ENCODE data around the gene SCN10A.

The SCN10A gene

DNA sequence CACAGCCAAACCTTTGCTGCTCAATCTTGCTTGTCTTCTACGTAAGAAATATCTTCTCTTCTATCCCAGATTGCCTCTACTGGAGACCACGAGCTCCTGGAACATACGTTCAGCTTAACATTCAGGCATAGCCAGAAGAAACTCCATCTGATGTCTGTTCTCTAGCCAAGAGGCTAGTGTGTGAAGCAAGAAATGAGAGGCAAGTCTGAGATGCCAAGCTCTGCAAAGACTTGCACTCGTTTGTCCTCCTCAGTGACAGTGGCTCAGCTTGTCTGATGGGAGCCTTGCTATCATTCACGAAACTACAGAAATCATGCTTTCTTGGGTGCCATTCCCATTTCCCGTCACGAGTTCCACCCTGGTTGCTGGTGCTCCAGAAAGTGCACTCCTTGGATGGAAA is at the start of gene SCN10A:
SCN10A (minus strand) TSS at position 192 of the 400 bp plus-strand sequence. CDS start 22,207 bp downstream, outside the sequence.
- DNase-seq = no peak

DNA sequence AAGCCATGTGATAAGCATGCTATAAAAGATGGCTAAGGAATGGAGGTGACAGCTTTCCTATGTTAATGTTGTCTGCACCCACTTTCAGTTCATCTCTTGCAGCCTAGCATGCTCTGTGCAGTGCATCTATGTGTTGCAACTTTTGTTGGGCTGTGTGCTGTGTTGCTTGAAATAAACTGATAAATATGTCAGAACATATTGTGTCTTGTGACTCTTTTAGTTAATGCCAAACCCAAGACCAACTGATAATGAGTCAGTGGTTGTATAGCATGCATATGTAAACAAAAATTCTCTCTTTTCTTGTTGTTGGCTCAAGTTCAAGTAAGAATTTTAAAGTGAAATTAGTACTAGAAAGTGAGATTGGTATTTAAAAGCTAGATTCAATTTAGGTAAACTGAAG is 37.0 kb upstream of the SCN10A start:
- DNase-seq = no peak

DNA sequence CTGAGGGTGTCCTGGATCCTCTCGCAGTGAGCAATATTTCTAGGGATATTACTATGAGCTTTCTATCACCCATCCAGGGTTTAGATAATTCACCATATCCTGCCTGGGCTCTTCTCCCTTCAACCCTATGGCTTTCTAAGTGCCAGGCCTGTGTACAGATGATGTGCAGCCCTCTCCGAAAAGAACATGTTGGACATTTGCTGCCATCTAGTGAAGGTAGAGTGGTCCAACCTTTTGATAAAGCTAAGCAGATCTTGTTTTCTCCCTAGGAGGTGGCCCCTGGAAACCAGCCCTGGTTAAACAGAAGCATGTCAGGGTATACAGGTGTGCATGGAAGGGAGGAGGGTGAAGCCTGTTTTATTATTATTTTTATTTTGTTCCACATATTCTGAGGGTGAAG is 27.9 kb upstream of the SCN10A start:
- peak; percentile 1 for DNase-seq

DNA sequence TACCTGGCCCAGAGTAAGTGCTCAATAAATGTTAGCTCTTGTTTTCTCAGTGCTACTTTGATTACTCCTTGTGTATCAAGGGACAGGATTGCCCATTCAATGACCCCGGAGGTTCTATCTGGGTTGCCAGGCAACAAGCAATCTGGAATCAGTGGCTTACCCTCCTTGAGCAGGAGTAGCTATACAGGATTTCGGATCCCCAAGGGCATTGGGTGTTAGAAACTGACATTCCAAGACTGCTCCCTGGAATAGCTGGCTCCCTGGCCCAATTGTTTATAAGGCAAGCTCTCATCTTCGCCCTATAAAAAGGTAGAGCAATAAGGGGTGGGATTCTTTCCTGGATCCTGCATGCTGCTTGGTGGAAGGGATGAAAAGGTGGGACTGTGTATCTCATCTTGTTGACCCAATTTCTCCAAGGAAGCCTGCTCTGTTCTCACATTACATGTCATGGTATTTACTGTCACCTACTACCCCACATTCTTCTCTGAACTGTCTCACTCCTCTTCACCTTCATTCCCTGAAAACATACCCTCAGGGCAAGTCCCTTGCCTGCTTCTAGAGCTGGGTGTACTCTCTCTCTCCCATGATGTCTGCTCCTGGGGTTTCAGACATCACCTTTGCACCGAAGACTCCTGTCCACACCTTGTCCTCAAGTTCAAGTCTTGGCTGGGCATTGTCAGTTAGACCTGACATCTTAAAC is 26.4 kb upstream of the SCN10A start:
- DNase-seq = no peak

DNA sequence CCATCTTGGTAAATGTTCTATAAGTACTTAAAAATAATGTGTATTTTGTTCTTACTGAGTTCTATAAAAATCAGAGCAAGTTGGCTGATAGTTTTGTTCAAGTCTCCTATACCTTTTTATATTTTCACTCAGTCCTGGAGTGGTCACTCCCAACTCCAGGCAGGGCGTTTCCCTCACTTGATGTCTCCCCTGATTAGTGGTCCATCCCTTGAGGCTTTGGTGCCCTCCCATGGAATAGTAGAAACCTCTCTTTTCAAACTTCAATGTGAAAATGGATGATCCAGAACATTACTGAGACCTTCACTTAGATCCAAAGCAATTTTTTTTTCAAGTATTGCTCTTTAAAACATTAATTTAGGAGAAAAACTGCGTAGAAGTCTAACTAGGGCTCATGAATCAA is 25.0 kb upstream of the SCN10A start:
- DNase-seq = no peak

DNA sequence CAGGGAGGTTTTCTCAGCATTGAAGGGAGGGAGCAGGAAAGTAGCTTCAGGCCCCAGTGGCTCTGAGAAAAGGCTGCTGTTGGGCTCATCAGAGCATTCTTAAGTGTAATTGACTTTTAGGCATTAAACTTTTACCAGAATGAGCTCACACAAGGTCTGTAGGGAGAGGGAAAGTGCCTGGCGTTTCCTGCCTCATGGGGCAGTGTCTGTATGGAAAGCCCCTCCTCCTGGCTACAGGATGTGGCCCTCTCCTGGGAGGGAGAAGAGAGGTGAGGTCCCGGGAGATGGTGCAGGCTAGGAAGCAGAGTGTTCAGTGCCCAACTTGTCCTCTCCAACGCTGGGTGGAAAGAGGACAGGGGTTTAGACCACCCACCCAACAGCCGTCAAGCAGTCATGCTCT is 21.3 kb upstream of the SCN10A start:
- DNase-seq = no peak

DNA sequence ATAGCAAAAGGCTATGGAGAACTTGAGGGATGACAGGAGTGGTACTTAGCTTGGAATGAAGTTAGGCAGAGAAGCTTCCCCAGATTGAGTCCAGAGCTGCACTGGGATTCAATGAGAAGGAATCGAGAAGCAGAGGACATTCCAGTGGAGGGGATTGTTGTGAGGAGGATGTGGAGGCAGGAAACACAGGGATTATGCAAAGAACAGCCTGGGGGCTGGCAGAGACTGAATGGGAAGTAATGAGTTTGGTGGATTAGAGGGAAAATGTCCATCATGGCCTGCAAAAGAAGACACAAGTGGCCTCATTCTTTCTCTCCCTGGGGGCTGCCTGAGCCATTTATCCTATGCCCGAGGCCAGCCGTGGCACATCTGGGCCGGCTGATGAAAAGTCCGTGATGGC is 20.5 kb upstream of the SCN10A start:
- no peak for DNase-seq

DNA sequence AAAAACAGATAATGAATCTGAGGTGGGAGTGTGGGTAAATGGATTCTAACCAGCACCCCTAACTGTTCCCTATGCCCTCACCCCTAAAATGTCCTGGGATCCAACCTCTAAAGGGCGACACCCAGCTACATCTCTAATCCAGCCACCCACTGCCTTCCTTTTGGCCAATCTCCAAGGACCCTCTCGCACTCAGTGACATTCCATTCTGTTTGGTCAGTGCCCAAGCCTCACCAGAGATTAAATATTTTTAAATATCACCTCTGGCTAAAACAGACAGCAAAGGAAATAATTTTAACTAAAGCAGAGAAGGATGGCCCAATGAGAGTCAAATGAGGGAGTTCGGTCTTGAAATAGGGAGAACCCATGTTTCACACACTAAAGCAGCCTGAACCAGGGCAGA is 19.9 kb upstream of the SCN10A start:
- no peak for DNase-seq

DNA sequence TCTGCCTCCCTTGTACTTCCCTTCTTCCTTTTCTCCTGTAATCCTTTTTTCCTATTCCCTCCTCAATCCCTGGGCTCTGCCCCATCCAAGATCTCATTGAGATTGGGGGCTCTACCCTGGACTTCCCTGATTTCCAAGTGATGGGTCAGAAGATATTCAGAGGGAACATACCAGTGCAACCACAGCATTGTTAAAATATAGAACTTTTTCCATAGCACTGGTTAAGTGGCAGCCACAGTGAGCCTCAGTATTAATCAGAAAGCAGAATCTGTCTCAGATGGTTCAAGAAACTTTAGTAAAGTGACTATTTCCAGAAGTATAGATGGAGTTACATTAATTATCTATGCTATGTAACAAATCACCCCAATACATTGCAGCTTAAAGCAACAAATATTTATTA is 18.7 kb upstream of the SCN10A start:
- DNase-seq = no peak

DNA sequence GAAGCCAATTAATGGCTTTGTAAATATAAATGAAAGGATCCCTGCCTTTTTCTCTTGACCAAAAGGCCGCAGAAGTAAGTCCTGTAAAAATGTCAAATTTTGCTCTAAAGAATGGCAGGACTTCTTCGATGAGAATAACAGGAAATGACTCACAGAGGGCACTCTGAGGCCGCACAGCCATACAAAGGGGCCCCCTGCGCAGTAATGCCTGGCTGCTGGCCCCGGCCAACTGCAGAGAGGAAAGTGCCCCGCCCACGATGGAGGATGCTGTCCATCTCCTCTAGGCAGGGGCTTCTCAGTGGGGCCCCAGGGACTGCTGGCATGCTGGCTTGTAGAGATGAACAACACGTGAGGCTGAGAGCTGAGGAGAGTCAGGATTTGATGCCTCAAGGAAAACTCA is 18.1 kb upstream of the SCN10A start:
- DNase-seq = no peak

DNA sequence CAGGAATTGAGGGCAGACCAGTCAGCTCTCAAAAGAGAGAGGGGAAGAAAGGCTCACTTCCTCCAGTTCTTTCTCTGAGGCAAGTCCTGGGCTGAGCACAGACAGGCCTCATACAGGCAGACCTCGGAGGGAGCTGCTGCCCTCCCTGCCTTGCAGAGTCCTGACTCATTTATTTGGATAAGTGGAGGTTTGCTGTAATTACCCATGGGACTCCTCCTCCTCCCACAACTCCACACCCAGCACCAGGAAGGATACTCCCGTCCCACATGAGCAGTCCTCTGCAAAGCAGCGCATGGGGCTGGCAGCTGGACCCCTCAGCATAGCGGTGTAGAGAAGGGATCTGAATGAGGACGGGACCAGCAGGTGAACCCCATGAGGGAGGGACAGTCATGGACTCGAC is 13.4 kb upstream of the SCN10A start:
- no peak for DNase-seq

DNA sequence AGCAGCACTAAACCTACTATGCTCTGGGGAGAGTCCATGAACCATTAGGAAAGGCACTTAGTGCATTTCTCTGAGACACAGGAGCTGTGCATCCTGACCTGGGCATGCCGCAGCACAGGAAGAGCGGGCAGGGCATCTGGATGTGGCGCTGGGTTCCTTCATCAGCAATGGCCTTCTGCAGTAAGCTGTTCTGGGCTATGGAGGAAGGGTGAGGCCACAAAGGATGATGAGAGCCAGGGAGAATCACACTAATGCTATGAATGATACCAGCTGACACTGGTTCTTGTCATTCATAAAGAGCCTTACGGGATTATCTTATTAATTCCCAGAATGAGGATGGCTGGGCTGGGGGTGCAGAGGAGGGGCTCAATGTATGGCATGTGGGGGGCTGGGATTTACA is 12.7 kb upstream of the SCN10A start:
- DNase-seq = no peak

DNA sequence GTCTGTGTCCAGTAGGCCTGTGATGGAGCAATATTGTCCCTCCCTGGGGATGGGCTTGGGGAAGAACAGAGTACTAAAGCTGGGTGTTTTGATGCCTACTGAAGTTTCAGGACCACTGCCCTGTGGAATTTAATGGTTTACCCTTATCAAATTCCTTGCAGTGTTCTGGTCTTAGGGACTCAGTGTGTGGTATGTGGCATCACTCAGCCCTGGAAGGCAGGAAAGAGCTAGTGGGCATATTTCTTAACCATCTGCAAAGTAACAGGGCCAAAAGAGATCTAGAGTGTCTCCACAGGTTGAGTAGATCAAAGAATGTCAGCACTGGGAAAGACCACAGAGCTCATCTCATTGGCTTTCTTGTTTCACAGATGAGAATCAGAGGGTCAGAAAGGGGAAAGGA is 11.8 kb upstream of the SCN10A start:
- no peak for DNase-seq

DNA sequence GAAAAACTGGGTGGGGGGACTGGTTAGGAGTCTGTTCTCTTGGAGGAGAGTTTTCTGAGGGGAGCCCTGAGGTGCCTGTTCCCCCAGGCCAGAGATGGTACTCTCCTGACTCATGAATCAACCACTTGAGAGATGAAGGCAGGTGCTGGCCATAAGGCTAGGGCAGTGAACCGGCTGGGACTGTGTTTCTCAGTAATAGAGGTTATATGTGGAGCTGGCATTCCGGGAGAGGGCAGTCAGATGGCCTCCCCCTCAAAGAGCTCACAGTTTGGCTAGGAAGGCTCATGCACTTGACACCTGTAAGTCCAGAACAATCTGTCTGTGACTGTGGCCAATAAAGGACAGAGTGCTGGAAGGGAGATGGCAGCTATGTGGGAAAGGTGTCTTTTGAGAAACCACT is 10.0 kb upstream of the SCN10A start:
- DNase-seq = no peak

DNA sequence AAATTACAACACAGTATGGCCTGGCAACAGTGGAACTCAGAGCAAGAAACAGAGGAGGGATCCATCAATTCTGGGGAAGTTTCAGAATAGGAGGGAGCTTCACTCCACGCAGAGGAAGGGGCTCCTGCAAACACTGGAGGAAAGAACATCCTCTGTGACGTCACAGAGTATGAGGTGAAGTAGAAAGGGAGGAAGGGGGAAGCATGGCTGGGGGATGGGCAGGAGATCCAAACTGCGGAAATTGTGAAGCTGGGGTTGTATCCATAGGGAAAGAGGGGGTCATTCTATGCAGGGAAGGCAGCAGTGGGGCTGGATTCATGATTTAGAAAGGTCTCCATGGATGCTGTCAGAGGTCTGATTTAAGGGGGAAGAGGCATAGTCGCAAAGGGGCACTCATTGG is 8.3 kb upstream of the SCN10A start:
- DNase-seq = no peak

DNA sequence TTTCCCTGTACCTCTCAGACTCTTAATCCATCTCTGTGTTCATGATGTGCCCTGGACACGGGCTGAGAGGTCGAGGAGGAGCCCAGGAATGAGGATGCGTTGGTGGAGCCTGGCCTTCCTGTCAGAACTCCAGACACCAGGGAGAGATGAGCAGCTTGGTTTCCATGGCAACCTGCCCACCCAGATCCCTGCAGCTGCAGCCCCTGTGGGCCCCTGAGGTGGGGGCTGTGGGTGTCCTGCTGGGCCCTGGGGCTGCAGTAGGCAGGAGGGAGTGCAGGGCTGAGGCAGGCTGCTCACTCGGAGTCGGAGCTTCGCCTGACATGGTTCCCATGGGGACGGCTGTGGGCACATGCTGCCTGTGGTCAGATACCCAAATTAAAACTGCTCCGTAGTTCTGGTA is 7.7 kb upstream of the SCN10A start:
- no peak for DNase-seq

DNA sequence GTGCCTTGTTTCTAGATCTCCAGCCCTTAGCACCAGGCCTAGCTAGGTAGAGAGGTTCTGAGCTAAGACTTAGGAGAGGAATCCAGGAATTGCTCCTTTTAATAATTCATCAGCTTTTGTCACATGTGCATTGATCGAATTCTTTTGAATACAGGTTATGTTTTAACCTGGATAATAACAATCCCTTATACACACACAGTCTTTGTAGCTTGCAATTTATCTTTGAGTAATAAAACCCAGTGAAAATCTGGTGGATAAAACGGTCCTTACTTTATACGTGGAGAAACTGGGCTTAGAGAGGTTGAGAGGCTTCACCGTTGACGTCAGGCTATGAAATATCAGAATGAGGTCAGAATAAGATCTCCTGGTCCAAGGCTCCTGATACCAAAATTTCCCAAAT is 7.2 kb upstream of the SCN10A start:
- no peak for DNase-seq

DNA sequence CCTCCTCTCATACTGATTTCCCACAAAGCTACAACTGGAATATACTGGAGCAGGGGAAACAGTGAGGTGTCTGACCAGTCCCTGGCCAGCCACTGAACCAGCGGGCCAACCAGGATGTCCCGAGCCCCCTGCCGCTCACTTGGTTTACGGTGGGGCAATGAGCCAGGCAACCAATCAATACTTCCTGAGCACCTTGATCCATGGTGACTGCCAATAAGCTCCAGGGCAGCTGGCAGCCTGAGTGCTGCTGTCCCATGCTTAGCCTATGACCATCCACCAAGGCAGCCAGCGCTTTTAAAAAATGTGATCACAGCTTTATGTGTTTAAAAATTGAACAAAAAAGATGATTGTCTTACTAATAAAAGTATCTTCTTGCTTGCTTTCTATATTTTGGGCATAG is 4.2 kb downstream of the SCN10A start:
- no peak for DNase-seq

DNA sequence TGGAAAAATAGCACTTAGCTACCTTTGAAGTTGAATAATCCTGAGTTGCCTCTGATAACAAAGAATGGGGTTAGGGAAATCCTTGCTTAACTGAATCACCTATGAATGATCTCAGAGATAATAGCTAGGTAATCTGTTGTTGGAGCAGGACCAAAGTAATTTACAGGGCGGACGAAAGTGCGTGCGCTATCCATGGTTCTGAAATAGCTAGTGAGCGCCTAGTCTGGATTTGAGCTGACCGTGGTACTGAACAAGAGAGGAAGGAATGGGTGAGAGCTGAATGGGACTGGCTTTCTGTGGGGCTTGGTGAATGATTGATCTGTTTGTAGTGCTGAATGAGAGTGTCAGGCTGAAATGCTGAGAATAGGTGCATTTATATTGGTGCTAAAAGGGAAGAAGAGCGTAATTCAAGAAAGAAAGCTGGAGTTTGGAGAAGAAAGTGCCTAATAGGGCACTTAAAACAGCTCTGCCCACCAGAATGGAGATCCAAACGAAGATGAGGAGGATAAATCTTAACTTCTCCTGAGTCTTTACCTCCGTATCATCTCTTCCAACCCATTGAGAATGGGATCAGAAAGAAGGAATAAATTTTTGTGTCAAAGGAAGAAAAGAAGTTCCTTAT is 10.1 kb downstream of the SCN10A start:
- DNase-seq = no peak

DNA sequence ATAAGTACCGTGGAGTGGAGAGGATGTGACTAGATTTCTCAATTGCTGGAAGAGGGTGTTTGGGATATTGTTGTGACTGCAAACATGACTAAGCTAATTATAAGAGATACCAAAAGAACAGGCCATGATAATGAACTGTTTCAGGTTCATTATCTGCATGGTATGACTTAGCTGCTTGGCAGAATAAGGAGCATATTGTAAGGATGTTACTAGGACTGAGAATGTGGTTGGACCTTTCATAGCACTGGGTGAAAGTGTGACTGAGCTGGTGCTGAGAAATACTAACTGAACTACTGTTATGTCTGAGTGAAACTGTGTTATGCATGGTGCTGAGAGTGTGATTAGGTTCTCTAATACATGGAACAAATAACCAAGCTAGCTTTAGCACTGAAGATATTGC is 11.0 kb downstream of the SCN10A start:
- no peak for DNase-seq

DNA sequence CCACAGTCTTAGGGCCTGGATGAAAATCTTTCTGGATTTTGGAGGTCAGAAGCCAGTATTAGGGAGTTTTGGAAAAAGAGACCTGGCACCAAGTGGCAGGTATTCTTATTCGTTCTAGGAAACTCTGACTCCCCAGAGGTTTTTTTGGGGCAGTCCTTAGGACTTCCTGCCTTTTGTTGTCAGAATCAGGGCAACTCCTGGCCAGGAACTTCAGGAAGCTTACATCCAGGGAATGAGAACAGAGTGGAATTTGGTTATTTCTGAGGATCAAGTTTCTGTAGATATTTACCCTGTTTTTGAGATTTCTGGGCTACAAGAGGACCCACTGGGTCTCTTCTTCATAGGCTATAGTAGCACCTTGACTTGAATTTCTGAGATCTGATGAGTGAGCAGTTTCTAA is 15.5 kb downstream of the SCN10A start:
- DNase-seq = no peak

DNA sequence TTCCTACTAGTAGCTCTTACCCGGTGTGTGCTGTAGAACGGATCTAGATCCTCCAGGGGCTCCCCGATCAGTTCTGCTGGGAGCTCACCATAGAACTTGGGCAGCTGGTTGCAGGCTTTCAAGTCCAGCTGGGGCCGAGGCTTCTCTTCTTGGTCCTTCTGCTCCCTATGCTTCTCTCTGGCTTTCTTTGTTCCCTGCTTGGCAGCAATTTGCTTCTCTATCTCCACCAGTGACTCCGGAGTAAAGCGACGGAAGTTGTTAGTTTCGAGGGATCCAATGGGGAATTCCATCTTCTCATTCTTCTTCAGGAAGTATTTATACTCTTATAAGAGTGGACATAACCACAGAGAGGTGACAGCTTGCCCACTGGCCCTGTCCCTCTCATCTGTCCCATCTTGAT is 22.3 kb downstream of the SCN10A start:
- no peak for DNase-seq

DNA sequence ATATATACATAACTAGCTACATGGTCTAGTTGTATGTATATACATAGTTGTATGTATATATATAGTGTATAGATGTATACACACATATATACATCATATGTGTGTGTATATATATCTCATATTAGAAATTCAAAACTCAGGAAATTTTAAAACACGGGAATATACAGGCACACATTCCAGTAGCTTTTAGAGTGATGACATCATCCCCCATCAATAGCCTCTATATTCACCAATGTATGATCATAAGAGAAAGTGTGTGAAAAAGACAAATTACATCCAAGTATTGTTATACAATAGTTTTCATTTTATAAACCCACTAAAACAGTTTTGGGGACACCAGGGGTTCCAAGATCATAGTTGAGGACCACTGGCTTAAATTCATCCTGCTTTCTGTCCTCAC is 23.0 kb downstream of the SCN10A start:
- DNase-seq = no peak

DNA sequence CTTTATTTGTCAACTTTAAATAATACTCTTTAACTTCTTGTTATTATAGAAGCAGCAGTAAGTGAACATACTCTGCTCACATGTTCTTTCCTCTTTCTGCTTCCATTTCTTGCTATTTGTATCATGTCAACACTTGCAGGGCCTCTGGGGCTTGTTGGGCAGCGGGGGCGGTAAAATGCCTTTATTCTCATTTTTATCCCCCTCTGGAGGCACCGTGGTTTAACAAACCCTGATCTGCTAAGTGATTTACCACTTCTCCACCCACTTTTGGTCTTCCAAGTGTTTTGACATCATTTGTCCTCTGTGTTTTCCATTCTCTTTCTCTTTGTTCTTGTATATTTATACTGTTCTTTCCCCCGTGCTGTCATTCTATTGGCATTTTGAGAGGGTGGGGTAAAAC is 33.9 kb downstream of the SCN10A start:
- no peak for DNase-seq

DNA sequence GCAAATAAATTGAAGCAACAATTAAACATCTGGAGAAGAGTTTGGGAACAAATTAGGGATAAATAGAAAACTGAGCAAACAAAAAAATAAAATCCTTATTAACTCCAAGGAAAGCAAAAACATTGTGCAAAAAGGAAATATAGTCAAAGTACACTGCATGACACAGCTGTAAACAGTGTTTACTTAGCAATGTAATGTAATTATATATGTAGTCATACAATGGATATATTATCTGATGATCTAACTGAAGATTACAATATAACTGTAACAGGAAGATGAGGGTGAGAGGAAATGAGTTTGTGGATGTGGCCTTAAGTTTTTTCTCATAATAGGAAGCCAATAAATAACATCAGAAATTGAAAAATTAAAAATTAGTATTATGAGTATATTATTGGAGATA is 42.5 kb downstream of the SCN10A start:
- DNase-seq = no peak

Data from NCI-H1417 treated with DMSO at 0.1 percent for 48 hours (cell line).